Measurements from ENCODE around the gene NPLOC4. TPM values are rescaled to one million over a fixed set of nuclear protein-coding genes. Genes with fewer than 3 reads are reported as not detected.

Gene NPLOC4
- total and polyA plus RNA-seq, 8 donors = 50.5 to 122 (median 56.5) TPM

DNA sequence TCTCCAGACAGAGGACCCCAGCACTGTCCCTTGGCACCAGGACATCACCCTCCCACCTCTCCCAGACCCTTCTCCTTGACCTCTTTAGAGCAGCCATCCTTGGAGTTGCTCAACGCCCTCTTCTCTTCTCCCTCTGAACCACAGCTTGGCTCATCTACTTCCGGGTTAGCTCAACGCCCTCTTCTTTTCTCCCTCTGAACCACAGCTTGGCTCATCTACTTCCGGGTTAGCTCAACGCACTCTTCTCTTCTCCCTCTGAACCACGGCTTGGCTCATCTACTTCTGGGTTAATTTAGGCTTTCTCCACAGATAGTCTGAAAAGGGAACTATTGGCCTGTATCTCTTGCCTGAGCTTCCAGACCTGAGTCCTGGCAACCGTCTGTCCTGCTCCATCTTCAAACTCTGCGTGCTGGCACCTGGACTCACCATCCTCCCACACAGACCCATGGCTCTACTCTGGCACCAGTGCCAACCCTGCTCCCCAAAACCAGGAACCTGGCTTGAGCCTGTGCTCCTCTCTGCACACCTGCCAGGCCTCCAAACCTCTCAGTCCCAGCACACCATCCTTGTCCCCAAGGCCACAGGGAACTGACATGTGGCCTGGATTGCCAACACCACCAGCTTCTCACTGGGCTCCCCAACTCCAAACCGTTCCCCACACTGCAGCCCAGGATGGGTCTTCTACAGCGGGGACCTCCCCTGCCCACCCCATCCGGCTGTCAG, 59.5 kb downstream of the NPLOC4 start:
- Histone ChIP-seq H3K4me3 (no peak overlapping the region), H3K27ac (peak overlapping the region; percentile 42 to 63), H3K36me3 (peaks cover 0 to 91% of the 10 kb centered on the region in 2 donors), H3K9me3 (no peaks in the 10 kb centered on the region), H3K4me1 (peaks cover 8 to 29% of the 10 kb centered on the region in 2 donors), H3K27me3 (no peaks in the 10 kb centered on the region)
- TF ChIP-seq, protein P1, sequence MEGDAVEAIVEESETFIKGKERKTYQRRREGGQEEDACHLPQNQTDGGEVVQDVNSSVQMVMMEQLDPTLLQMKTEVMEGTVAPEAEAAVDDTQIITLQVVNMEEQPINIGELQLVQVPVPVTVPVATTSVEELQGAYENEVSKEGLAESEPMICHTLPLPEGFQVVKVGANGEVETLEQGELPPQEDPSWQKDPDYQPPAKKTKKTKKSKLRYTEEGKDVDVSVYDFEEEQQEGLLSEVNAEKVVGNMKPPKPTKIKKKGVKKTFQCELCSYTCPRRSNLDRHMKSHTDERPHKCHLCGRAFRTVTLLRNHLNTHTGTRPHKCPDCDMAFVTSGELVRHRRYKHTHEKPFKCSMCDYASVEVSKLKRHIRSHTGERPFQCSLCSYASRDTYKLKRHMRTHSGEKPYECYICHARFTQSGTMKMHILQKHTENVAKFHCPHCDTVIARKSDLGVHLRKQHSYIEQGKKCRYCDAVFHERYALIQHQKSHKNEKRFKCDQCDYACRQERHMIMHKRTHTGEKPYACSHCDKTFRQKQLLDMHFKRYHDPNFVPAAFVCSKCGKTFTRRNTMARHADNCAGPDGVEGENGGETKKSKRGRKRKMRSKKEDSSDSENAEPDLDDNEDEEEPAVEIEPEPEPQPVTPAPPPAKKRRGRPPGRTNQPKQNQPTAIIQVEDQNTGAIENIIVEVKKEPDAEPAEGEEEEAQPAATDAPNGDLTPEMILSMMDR (IDR thresholded peaks at IDR 0.05) = no peak
- ATAC-seq (peak; percentile 23), DNase-seq (no peak)
- intact Hi-C loops (cut with DNase I) = no loop called here

DNA sequence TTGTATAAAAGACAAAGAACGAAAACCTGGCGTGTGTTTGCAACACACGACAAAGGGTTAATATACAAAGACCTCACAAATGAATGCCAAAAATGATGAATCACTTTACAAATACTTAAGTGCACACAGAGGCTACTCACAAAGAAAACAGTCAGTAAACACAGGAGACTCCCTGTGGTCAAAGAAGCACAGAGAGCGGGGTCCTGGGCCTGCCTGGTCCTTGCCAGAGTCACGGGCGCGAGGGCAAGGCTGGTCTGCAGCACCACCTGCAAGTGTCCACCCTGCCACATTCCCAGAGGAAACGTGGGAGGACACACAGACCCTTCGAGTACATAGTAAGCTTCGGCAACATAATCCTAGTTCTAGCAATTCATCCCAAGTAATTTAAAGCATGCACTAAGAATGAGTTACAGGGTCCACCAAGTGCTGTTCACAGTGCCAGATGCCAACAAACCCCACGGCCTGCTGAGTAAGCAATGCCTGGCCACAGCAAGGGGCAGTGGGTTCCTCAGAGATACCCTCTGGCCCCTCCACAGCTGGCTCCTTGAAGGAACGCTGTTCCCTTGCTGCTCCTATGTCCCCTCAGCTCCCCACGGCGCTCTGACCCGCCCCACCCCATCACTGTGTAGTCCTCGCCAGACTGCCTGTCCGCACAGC, 60.2 kb downstream of the NPLOC4 start:
- peaks cover 0 to 91% of the 10 kb centered on the region in 2 donors for H3K36me3 ChIP-seq
- peaks cover 8 to 29% of the 10 kb centered on the region in 2 donors for H3K4me1 ChIP-seq
- TF ChIP-seq, protein P1 (IDR thresholded peaks at IDR 0.05) = no peak
- H3K9me3 ChIP-seq = no peaks in the 10 kb centered on the region
- no peak overlapping the region for H3K4me3 ChIP-seq
- H3K27me3 ChIP-seq = no peaks in the 10 kb centered on the region
- intact Hi-C loops (cut with DNase I) = no loop called here
- ATAC-seq (peak; percentile 77), DNase-seq (peak in 1 of 4 donors; percentile 68)
- H3K27ac ChIP-seq = peak overlapping the region; percentile 42 to 63

DNA sequence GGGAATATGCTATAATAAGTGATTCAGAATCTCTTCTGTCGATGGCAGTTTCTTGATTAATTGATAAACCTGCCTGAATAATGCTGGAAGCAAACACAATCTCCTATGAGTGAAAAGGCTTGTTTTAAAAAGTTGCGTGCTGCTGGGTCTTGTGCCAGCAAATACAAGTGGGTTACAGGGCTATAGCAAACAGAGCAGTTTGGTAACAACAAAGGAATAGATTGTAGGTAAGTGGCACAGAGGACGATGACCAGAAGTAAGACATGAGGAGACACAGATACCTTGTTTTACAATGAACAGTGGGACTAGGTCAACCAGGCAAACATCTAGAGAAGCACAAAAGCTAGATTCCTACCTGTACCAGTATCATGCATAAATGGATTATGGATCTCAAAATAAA, 61.1 kb downstream of the NPLOC4 start:
- no peaks in the 10 kb centered on the region for H3K9me3 ChIP-seq
- ATAC-seq (peak; percentile 12), DNase-seq (no peak)
- TF ChIP-seq, protein P1 (IDR thresholded peaks at IDR 0.05) = no peak
- H3K4me1 ChIP-seq = peaks cover 8 to 29% of the 10 kb centered on the region in 2 donors
- H3K27me3 ChIP-seq = no peaks in the 10 kb centered on the region
- peaks cover 0 to 91% of the 10 kb centered on the region in 2 donors for H3K36me3 ChIP-seq
- H3K4me3 ChIP-seq = no peak overlapping the region
- intact Hi-C loops (cut with DNase I) = no loop called here
- no peak overlapping the region for H3K27ac ChIP-seq

DNA sequence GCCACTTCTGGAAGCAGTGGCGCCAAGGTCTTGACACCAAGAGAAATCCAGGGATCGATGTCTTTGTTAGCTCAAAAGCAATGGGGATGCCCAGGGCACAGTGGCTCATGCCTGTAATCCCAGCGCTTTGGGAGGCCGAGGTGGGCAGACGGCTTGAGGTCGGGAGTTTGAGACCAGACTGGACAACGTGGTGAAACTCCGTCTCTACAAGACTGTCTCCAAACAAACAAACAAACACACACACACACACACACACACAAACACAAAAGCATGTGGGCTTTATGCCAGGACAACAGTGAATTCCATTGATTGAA, 62.3 kb downstream of the NPLOC4 start:
- no peaks in the 10 kb centered on the region for H3K27me3 ChIP-seq
- intact Hi-C loops (cut with DNase I) = no loop called here
- ATAC-seq (no peak), DNase-seq (no peak)
- peaks cover 8 to 29% of the 10 kb centered on the region in 2 donors for H3K4me1 ChIP-seq
- H3K9me3 ChIP-seq = no peaks in the 10 kb centered on the region
- H3K27ac ChIP-seq = no peak overlapping the region
- TF ChIP-seq, protein P1 (IDR thresholded peaks at IDR 0.05) = no peak
- H3K4me3 ChIP-seq = no peak overlapping the region
- H3K36me3 ChIP-seq = peaks cover 0 to 91% of the 10 kb centered on the region in 2 donors

DNA sequence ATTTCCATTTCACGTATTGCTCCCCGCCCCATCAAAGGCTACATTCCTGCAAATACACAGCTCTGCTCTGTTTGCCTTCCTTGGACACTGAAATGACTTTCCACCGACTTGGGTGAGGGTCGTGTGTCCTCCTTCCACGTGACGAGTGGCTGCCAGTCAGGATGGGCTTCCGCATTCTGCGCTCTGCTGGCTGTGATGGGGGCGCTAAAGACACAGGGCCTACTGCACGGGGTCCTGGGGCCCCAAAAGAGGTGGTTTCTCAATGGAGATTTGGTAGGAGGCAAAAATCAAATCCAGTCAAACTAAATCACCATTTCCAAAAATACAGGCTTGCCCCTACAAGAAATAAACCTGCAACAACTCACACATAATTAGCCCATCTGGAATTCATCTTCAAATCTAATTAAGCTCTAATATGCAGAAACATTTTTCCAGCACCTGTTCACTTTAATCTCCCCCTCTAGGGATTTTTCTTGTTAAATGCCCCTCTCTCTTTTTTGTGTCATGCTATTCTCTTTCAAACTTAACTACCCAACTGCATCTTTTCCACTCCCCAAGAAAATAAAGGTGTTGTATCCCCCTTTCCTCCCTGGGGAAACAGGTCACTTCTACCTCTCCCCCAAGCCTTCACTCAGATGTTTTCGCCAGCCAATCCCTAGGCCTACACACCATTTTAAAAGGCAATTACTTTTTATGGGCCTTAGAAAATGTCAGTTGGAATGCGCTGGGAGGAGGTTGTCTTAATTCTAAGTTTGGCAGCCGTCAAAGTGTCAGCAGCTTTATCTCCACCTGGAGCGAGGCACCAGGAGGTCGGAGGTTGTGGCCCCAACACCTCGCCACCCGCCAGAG, 62.9 kb downstream of the NPLOC4 start:
- Histone ChIP-seq H3K27me3 (no peaks in the 10 kb centered on the region), H3K9me3 (no peaks in the 10 kb centered on the region), H3K4me3 (no peak overlapping the region), H3K36me3 (peaks cover 0 to 91% of the 10 kb centered on the region in 2 donors), H3K27ac (no peak overlapping the region), H3K4me1 (peaks cover 8 to 29% of the 10 kb centered on the region in 2 donors)
- DNase-seq = no peak
- TF ChIP-seq, protein P1 (IDR thresholded peaks at IDR 0.05) = no peak
- intact Hi-C loops (cut with DNase I) = no loop called here
- ATAC-seq = no peak
